GM12872 (cell line): ENCODE results near the gene CCDC182.

Experiments
- TF ChIP-seq, protein P1 (sequence below): IDR thresholded peaks from 3 replicates; pipeline ENCODE4 v1.5.1; 2011; ENCODE audit warnings: low read depth, mild to moderate bottlenecking, low read length, moderate library complexity; ENCODE audit not compliant: insufficient read depth

CCDC182 gene

DNA sequence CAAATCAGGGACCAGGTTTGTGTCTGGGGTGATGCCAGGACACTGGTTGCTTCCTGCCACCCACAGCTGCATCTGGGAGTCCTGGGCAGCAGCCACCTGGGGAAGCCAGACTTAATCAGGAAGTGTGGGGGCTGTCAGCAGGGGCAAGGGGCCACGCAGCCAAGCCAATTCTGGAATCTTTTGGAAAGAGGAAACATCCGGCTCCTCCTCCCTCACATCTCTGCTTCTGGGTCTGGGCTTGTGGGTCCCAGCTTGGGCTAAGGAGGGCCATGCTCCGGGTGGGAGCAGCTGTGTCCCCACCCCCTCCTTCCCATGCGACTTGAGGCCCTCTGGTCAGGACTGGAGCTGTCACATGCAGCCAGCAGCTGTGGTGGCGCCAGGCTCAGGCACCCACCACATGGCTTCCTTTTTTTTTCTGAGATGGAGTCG, 37.0 kb upstream of the CCDC182 start:
- TF ChIP-seq, protein P1, sequence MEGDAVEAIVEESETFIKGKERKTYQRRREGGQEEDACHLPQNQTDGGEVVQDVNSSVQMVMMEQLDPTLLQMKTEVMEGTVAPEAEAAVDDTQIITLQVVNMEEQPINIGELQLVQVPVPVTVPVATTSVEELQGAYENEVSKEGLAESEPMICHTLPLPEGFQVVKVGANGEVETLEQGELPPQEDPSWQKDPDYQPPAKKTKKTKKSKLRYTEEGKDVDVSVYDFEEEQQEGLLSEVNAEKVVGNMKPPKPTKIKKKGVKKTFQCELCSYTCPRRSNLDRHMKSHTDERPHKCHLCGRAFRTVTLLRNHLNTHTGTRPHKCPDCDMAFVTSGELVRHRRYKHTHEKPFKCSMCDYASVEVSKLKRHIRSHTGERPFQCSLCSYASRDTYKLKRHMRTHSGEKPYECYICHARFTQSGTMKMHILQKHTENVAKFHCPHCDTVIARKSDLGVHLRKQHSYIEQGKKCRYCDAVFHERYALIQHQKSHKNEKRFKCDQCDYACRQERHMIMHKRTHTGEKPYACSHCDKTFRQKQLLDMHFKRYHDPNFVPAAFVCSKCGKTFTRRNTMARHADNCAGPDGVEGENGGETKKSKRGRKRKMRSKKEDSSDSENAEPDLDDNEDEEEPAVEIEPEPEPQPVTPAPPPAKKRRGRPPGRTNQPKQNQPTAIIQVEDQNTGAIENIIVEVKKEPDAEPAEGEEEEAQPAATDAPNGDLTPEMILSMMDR, result no peak

DNA sequence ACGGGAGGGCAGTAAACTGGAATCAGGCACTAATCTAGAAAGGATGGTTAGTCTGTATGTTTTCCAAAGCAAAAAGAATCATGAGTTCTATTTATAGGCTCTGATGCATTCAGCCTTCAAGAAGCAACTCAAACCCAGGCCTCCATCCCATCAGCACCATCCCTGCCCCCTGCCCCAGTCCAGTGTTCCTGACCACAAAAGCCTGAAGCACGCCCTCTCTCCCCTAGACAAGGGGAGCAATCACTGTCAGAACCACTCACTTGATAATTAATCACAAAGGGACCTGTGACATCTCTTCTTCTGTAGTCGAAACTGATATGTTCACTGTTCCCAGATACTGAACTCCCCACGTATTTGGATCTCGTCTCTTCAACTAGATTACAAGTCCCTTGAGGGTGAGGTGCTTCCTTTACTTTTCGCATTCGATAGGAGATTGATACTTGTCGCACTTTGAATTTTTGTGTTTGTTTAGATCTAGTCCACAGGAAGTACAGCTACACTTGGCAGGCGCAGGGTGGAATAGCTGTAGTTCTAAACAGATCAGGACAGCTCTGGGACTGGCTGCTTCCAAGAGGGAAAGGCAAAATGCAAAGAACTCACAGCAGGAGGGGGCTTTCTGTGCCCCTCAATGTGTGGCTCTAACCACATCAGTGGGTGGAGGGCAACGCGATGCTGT, 36.4 kb upstream of the CCDC182 start:
- TF ChIP-seq, protein P1, result no peak

DNA sequence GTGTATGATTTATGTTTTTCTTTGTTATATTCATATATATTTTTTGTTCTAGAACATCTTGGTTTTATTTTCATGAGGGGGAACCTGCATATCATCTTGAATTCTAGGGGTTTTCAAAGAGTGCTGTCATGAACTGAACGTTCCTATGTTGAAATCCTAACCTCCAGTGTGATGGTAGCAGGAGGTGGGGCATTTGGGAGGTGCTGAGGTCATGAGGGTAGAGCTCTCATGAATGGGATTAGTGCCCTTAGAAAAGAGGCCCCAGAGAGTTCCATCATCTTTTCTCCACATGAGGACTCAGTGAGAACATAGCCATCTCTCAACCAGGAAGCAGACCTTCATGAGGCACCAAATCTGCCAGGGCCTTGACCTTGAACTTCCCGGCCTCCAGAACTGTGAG, 34.6 kb upstream of the CCDC182 start:
- TF ChIP-seq, protein P1, result no peak

DNA sequence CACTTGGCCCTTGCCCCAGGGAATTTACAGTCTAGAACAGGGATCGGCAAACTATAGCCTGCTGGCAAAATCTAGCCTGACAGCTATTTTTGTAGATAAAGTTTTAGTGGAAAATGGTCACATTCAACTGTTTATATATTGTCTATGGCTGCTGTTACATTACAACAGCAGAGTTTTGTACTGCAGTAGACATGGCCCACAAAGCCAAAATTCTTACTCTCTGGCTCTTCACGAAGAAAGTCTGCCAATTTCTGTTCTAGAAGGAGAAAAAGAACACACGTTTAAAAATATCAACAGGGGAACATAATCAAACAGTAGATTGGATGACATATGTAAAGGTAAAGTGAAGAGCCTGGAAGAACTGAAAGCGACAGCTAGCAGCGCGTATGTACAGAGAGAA, 33.2 kb upstream of the CCDC182 start:
- TF ChIP-seq, protein P1, result no peak

DNA sequence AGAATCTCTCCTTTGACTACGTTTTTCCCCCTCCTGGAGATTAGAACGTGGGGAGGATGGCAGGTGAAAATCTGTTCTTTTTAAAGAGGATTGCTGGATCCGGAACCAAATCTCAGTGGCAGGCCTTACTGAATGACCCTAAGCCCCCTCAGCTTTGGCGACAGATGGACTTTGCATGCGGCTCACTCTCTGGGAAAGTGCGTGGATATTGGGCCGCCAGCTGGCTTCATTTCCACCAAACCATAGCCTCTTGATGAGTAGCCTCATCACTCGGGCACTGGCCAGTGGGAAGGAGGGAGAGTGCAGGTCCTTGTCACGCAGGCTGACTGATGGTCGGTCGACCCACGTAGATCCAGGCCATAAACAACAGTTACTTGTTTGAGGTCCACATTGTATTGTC, 31.3 kb upstream of the CCDC182 start:
- TF ChIP-seq, protein P1, result no peak

DNA sequence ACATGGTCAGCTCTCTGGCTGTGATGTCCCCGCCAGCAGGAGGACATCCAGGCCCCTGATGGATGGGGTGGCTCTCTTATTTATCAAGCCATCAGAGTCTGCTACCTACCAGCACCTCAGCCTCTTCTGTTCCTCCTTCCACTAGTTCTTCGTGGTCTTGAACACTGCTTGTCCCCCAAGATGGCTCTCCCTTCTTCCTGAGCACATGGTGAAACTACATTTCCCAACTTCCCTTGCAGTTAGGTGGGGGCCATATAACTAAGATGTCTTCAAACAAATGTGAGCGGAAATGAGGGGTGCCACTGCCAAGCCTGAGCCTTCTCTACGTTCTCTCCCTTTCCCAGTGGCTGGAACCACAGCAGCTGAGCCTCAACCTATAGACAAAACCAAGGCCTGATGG, 29.8 kb upstream of the CCDC182 start:
- TF ChIP-seq, protein P1, result no peak

DNA sequence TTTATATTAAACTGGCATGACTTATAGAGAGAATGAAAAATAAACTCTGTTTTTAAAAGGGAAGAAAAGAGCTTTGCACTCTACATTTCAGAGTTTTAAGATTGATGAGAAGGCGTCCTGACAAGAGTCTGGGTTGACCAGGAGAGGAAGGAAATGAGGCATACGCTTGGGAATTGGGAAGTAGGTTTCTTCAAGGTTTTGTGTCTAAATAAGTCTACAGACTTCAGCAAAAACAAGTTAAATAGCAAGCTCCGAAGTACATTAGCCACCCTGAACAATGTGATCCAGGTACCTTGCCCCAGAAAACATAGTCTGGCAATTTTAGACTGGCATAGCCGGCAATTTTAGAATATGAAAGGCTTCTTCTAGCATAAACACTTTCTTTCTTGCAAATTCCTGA, 28.5 kb upstream of the CCDC182 start:
- TF ChIP-seq, protein P1, result no peak

DNA sequence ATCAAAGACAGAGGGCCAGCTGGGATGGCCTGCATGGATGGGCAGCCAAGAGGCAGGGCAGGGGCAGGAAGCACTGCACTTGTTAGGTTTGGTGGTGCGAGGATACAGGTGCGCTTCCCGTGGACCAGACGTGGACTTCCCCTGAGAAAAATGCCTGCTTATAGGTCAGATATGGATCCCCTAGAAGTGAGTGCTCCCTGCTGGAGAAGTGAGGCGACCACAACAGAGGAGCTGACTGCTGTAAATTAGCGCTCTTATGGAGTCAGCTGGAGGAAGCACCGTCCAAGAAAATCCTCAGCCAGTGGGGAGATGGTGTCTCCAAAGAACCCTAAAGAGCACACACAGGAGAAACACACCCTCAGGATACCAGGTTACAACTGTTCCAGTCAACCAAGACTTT, 27.7 kb upstream of the CCDC182 start:
- TF ChIP-seq, protein P1, result no peak
